ENCODE data around the gene NMT1. TPM values are rescaled to one million over a fixed set of nuclear protein-coding genes. Genes with fewer than 3 reads are reported as not detected.

The NMT1 gene
- total and polyA plus RNA-seq, 2 donors from 2014 or later = 72.3 to 98.5 TPM

DNA sequence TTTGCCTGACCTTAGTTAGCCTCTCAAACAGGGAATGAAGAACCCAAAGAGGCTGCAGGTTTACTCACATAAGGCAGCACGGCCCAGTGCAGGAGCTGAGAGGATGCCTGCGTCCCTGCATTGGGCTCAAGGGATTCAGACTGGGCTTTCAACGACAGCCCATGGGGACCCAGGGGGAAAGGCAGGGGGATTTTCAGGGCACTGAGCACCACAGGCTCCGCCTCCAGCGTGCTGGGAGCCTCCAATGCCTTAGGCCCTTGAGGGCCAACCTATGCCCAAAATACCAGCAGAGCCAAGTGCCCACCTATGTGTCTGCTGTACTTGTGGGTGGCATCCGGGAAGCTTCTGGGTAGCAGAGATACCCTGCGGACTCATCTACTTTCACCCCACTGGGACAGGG is 32.0 kb upstream of the NMT1 start:
- no peaks in the 10 kb centered on the region for H3K27me3 ChIP-seq (ENCODE audit: control insufficient read depth, insufficient read depth, low read length)
- H3K36me3 ChIP-seq (ENCODE audit: control insufficient read depth in 2 of 3, insufficient read depth in 3 of 3, low read length in 3 of 3) = peaks cover 0 to 17% (median 3%) of the 10 kb centered on the region in 3 donors
- no peaks in the 10 kb centered on the region for H3K9me3 ChIP-seq (ENCODE audit: control insufficient read depth in 2 of 3, insufficient read depth in 1 of 3, low read length in 3 of 3)
- H3K9ac ChIP-seq (ENCODE audit: low read length in 3 of 3) = no peak overlapping the region
- H3K4me3 ChIP-seq (ENCODE audit: low read length in 3 of 3) = no peak overlapping the region
- intact Hi-C loops (cut with DNase I) = no loop called here
- FAIRE-seq (no peak), DNase-seq (no peak)
- H3K27ac ChIP-seq (ENCODE audit: low read depth in 2 of 2, low read length in 2 of 2) = no peak overlapping the region
- H3K4me1 ChIP-seq (ENCODE audit: control insufficient read depth in 2 of 3, insufficient read depth in 2 of 3, low read depth in 1 of 3, low read length in 3 of 3) = no peaks in the 10 kb centered on the region
- TF ChIP-seq, protein P1, sequence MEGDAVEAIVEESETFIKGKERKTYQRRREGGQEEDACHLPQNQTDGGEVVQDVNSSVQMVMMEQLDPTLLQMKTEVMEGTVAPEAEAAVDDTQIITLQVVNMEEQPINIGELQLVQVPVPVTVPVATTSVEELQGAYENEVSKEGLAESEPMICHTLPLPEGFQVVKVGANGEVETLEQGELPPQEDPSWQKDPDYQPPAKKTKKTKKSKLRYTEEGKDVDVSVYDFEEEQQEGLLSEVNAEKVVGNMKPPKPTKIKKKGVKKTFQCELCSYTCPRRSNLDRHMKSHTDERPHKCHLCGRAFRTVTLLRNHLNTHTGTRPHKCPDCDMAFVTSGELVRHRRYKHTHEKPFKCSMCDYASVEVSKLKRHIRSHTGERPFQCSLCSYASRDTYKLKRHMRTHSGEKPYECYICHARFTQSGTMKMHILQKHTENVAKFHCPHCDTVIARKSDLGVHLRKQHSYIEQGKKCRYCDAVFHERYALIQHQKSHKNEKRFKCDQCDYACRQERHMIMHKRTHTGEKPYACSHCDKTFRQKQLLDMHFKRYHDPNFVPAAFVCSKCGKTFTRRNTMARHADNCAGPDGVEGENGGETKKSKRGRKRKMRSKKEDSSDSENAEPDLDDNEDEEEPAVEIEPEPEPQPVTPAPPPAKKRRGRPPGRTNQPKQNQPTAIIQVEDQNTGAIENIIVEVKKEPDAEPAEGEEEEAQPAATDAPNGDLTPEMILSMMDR (IDR thresholded peaks at IDR 0.05; ENCODE audit: borderline replicate concordance, extremely low read depth, insufficient read depth) = no peak

DNA sequence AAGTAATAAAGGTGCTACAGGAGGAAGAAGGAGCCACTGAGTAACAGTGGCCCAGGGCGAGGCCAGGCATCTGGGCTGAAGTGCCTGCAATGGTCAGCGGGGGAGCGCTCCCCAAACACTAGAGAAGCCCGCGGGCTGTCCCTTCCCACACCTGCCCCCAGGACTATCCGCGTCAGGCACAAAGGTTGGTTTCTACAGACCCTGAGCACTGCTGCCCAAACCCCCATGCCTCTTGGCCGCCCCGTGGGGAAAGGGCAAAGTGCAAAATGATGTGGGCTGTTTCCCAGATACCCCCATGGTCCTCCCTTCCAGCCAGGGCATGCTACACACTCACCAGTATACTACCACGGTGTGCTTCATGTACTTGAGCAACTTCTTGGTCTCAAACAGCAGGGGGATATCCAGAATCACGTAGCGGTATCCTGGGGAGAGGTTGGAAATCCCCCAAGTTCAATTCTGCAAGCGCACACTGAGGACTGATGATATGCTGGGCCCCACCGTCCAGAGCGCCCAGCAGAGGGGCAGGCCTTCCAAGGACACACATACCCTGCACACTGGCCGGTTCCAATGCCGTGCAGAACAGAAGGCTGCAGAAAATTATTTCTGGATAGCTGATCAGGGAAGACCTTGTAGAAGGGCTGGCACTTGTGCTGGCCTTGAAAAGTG is 31.2 kb upstream of the NMT1 start:
- H3K9me3 ChIP-seq (ENCODE audit: control insufficient read depth in 2 of 3, insufficient read depth in 1 of 3, low read length in 3 of 3) = no peaks in the 10 kb centered on the region
- no peaks in the 10 kb centered on the region for H3K27me3 ChIP-seq (ENCODE audit: control insufficient read depth, insufficient read depth, low read length)
- TF ChIP-seq, protein P1 (IDR thresholded peaks at IDR 0.05; ENCODE audit: borderline replicate concordance, extremely low read depth, insufficient read depth) = no peak
- no peak overlapping the region for H3K9ac ChIP-seq (ENCODE audit: low read length in 3 of 3)
- peaks cover 0 to 19% (median 3%) of the 10 kb centered on the region in 3 donors for H3K36me3 ChIP-seq (ENCODE audit: control insufficient read depth in 2 of 3, insufficient read depth in 3 of 3, low read length in 3 of 3)
- H3K27ac ChIP-seq (ENCODE audit: low read depth in 2 of 2, low read length in 2 of 2) = no peak overlapping the region
- intact Hi-C loops (cut with DNase I) = no loop called here
- FAIRE-seq (no peak), DNase-seq (no peak)
- H3K4me1 ChIP-seq (ENCODE audit: control insufficient read depth in 2 of 3, insufficient read depth in 2 of 3, low read depth in 1 of 3, low read length in 3 of 3) = no peaks in the 10 kb centered on the region
- no peak overlapping the region for H3K4me3 ChIP-seq (ENCODE audit: low read length in 3 of 3)

DNA sequence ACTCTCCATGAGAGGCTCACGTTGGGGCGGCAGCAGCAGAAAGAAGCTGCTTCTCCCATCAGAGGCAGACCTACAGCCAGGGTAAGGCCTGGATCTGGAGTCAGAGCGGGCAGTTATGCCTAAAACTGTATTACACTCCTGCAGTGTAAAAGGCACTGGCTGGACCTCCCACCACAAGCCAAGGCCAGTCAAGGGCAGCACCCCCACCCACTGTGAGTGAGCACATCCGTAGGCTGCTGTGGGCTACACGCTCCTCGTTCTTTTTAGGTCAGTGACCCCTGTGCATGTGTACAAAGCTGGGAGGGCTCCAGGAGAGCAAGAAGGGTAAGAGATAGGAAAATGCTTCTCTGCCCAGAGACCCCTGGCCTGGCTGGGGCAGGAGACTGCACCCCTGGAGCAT is 30.4 kb upstream of the NMT1 start:
- Histone ChIP-seq H3K9ac (ENCODE audit: low read length in 3 of 3) (no peak overlapping the region), H3K36me3 (ENCODE audit: control insufficient read depth in 2 of 3, insufficient read depth in 3 of 3, low read length in 3 of 3) (peaks cover 0 to 19% (median 3%) of the 10 kb centered on the region in 3 donors), H3K27me3 (ENCODE audit: control insufficient read depth, insufficient read depth, low read length) (no peaks in the 10 kb centered on the region), H3K27ac (ENCODE audit: low read depth in 2 of 2, low read length in 2 of 2) (no peak overlapping the region), H3K9me3 (ENCODE audit: control insufficient read depth in 2 of 3, insufficient read depth in 1 of 3, low read length in 3 of 3) (no peaks in the 10 kb centered on the region), H3K4me1 (ENCODE audit: control insufficient read depth in 2 of 3, insufficient read depth in 2 of 3, low read depth in 1 of 3, low read length in 3 of 3) (no peaks in the 10 kb centered on the region), H3K4me3 (ENCODE audit: low read length in 3 of 3) (no peak overlapping the region)
- intact Hi-C loops (cut with DNase I) = no loop called here
- DNase-seq (no peak), FAIRE-seq (no peak)
- TF ChIP-seq, protein P1 (IDR thresholded peaks at IDR 0.05; ENCODE audit: borderline replicate concordance, extremely low read depth, insufficient read depth) = no peak
